Tibial artery (tissue), 4 donors: ENCODE data around the gene COL16A1.

Source experiments
- DNase-seq, 2 donors: peaks; one replicate each; pipeline ENCODE4 v3.0.0-alpha.2; 2019
- H3K27ac ChIP-seq, 2 donors: fragments of 200-600 bp; sonication (generic) in 1 of 2; 1 replicate in 1 of 2; 2 replicates in 1 of 2; pipeline ENCODE4 v1.5.1; 2018 to 2019; ENCODE audit warnings: mild to moderate bottlenecking in 1 of 2
- H3K27me3 ChIP-seq, 2 donors: fragments of 200-600 bp; sonication (generic) in 1 of 2; one replicate each; pipeline versions ENCODE4 v1.5.1 to v1.6.0; 2016 to 2019
- H3K36me3 ChIP-seq, 3 donors: fragments of 200-600 bp; sonication (generic) in 2 of 3; one replicate each; pipeline ENCODE4 v1.5.1; 2016 to 2019; ENCODE audit warnings: mild to moderate bottlenecking in 2 of 3
- H3K4me1 ChIP-seq, 4 donors: fragments of 200-600 bp; sonication (generic) in 2 of 4; 1 replicate in 3 of 4; 2 replicates in 1 of 4; pipeline ENCODE4 v1.5.1; 2016 to 2019
- H3K4me3 ChIP-seq, 2 donors: fragments of 200-600 bp; sonication (generic) in 1 of 2; 1 replicate in 1 of 2; 2 replicates in 1 of 2; pipeline ENCODE4 v1.5.1; 2018 to 2019; ENCODE audit warnings: mild to moderate bottlenecking in 2 of 2
- H3K9me3 ChIP-seq, 3 donors: fragments of 200-600 bp; sonication (generic) in 1 of 3; one replicate each; pipeline ENCODE4 v1.5.1; 2016 to 2019
- intact Hi-C: fragments of 100-400 bp; cut with DNase I; formaldehyde crosslinking; loops from one replicate; pipeline ENCODE4 v1.15.0; 2023; ENCODE audit warnings: low total_unique reads
- TF ChIP-seq, protein P1 (sequence below), 2 experiments: fragments of 200-600 bp in 1 of 2; fragments of 450-650 bp in 1 of 2; IDR thresholded peaks; one replicate each; pipeline ENCODE4 v1.5.1; 2017 to 2019; ENCODE audit warnings: antibody characterized with exemption in 2 of 2, mild to moderate bottlenecking in 1 of 2, moderate library complexity in 1 of 2

COL16A1 gene

GRCh38 chr1:31672986-31673385, 30.8 kb downstream of the COL16A1 start:
- Histone ChIP-seq H3K36me3 (peaks cover 0 to 26% (median 7%) of the 10 kb centered on the region in 3 donors), H3K27ac (peak overlapping the region; percentile 88 to 89), H3K4me3 (no peak overlapping the region), H3K4me1 (peaks cover 8 to 69% (median 65%) of the 10 kb centered on the region in 4 donors), H3K9me3 (no peaks in the 10 kb centered on the region), H3K27me3 (no peaks in the 10 kb centered on the region)
- peak; percentile 51 to 88 for DNase-seq
- TF ChIP-seq, protein P1, sequence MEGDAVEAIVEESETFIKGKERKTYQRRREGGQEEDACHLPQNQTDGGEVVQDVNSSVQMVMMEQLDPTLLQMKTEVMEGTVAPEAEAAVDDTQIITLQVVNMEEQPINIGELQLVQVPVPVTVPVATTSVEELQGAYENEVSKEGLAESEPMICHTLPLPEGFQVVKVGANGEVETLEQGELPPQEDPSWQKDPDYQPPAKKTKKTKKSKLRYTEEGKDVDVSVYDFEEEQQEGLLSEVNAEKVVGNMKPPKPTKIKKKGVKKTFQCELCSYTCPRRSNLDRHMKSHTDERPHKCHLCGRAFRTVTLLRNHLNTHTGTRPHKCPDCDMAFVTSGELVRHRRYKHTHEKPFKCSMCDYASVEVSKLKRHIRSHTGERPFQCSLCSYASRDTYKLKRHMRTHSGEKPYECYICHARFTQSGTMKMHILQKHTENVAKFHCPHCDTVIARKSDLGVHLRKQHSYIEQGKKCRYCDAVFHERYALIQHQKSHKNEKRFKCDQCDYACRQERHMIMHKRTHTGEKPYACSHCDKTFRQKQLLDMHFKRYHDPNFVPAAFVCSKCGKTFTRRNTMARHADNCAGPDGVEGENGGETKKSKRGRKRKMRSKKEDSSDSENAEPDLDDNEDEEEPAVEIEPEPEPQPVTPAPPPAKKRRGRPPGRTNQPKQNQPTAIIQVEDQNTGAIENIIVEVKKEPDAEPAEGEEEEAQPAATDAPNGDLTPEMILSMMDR (IDR thresholded peaks at IDR 0.05): no peak
- intact Hi-C loops: loop anchor here (5.0 kb wide), 1 partner anchor 44 kb away; no protein-coding TSS in a partner anchor

GRCh38 chr1:31671561-31672201, 32.1 kb downstream of the COL16A1 start:
- Histone ChIP-seq H3K9me3 (no peaks in the 10 kb centered on the region), H3K4me3 (peak overlapping the region in 1 of 2 donors; percentile 7), H3K27ac (peak overlapping the region; percentile 88 to 89), H3K4me1 (peaks cover 8 to 79% (median 75%) of the 10 kb centered on the region in 4 donors), H3K27me3 (no peaks in the 10 kb centered on the region), H3K36me3 (peaks cover 0 to 27% (median 0%) of the 10 kb centered on the region in 3 donors)
- TF ChIP-seq, protein P1 (IDR thresholded peaks at IDR 0.05): no peak
- DNase-seq: no peak
- intact Hi-C loops: loop anchor here (2.0 to 5.0 kb wide), 2 partner anchors 29 to 46 kb away; no protein-coding TSS in a partner anchor

- no peaks in the 10 kb centered on the region for H3K9me3 ChIP-seq
- H3K27me3 ChIP-seq: no peaks in the 10 kb centered on the region
- H3K4me3 ChIP-seq: peak overlapping the region in 1 of 2 donors; percentile 7
- no peak for DNase-seq
- peaks cover 0 to 29% (median 0%) of the 10 kb centered on the region in 3 donors for H3K36me3 ChIP-seq
- peaks cover 8 to 85% (median 81%) of the 10 kb centered on the region in 4 donors for H3K4me1 ChIP-seq
- H3K27ac ChIP-seq: peak overlapping the region; percentile 88 to 89
- TF ChIP-seq, protein P1 (IDR thresholded peaks at IDR 0.05): no peak
- intact Hi-C loops: loop anchor here (2.0 to 5.0 kb wide), 2 partner anchors 30 to 46 kb away; no protein-coding TSS in a partner anchor
Measured at GRCh38 chr1:31671147-31671546, 32.7 kb downstream of the COL16A1 start.

DNA sequence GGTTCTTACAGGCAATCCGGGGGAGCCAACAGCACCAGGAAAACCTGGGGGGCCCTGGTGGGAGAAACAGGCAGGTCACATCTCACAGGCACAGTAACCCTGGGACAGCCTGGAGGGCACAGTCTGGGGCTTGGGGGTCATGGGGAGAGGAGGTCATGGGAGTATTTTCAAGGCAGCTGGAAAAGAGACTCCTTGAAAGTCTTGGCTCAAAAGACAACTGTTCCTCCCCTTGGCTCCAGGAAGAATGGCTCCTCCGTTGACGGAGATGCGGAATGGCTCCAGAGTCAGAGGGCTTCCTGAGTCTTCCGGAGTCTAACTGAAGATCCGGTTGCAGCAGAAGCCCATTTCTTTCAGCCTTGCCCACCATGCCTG, 33.2 kb downstream of the COL16A1 start:
- TF ChIP-seq, protein P1 (IDR thresholded peaks at IDR 0.05): no peak
- peak overlapping the region; percentile 32 to 40 for H3K4me3 ChIP-seq
- no peak for DNase-seq
- no peaks in the 10 kb centered on the region for H3K27me3 ChIP-seq
- no peaks in the 10 kb centered on the region for H3K9me3 ChIP-seq
- H3K4me1 ChIP-seq: peaks cover 8 to 90% (median 80%) of the 10 kb centered on the region in 4 donors
- intact Hi-C loops: loop anchor here (2.0 to 5.0 kb wide), 2 partner anchors 30 to 47 kb away; no protein-coding TSS in a partner anchor
- peaks cover 0 to 33% (median 0%) of the 10 kb centered on the region in 3 donors for H3K36me3 ChIP-seq
- H3K27ac ChIP-seq: peak overlapping the region; percentile 88 to 89

- intact Hi-C loops: loop anchor here (2.0 to 10.0 kb wide), 4 partner anchors 31 to 405 kb away; partner anchors contain the start of gene TMEM39B
- Histone ChIP-seq H3K4me3 (peak overlapping the region; percentile 32 to 40), H3K4me1 (peaks cover 8 to 90% (median 75%) of the 10 kb centered on the region in 4 donors), H3K27ac (peak overlapping the region; percentile 88 to 89), H3K36me3 (peaks cover 0 to 39% (median 0%) of the 10 kb centered on the region in 3 donors), H3K27me3 (no peaks in the 10 kb centered on the region), H3K9me3 (no peaks in the 10 kb centered on the region)
- peak; percentile 71 to 96 for DNase-seq
- TF ChIP-seq, protein P1 (IDR thresholded peaks at IDR 0.05): peak; percentile 14 to 40
Measured at GRCh38 chr1:31669786-31670592, 33.8 kb downstream of the COL16A1 start.
